H1 (cell line): ENCODE measurements around the gene NEMF. TPM values are rescaled to one million over a fixed set of nuclear protein-coding genes. Genes with fewer than 3 reads are reported as not detected.

ENCODE experiments used
- ATF3 ChIP-seq: IDR thresholded peaks from 2 replicates; pipeline ENCODE4 v1.6.1; 2011; ENCODE audit warnings: low read depth, mild to moderate bottlenecking, low read length; ENCODE audit not compliant: insufficient read depth
- BACH1 ChIP-seq: IDR thresholded peaks from 2 replicates; pipeline ENCODE4 v1.6.1; 2012; ENCODE audit warnings: low read length, improper control_type of control experiment
- CHD1 ChIP-seq: IDR thresholded peaks from 2 replicates; pipeline ENCODE4 v1.6.1; 2012; ENCODE audit warnings: low read depth, low read length, improper control_type of control experiment
- CHD2 ChIP-seq: IDR thresholded peaks from 2 replicates; pipeline ENCODE4 v1.6.1; 2012; ENCODE audit warnings: low read length, improper control_type of control experiment
- CTBP2 ChIP-seq: IDR thresholded peaks from 2 replicates; pipeline ENCODE4 v1.7.0; 2011; ENCODE audit warnings: borderline replicate concordance, mild to moderate bottlenecking, moderate library complexity, mixed read lengths, low read length; ENCODE audit not compliant: insufficient read depth, insufficient read length
- E2F6 ChIP-seq: IDR thresholded peaks from 2 replicates; pipeline ENCODE4 v1.6.1; 2012; ENCODE audit warnings: inconsistent platforms
- EP300 ChIP-seq, 2 experiments: IDR thresholded peaks; 1 replicate in 1 of 2; 2 replicates in 1 of 2; pipeline ENCODE4 v1.6.1; 2011 to 2012; ENCODE audit warnings: low read depth in 2 of 2, low read length in 2 of 2, mild to moderate bottlenecking in 2 of 2, borderline replicate concordance in 1 of 2, inconsistent platforms in 1 of 2, moderate library complexity in 1 of 2
- JUN ChIP-seq: IDR thresholded peaks from 2 replicates; pipeline ENCODE4 v1.6.1; 2011; ENCODE audit warnings: low read depth, mild to moderate bottlenecking, improper control_type of control experiment, low read length
- MAFK ChIP-seq: IDR thresholded peaks from 2 replicates; pipeline ENCODE4 v1.6.1; 2012; ENCODE audit warnings: low read depth, mild to moderate bottlenecking, improper control_type of control experiment, low read length
- MAX ChIP-seq: IDR thresholded peaks from 2 replicates; pipeline ENCODE4 v1.6.1; 2012; ENCODE audit warnings: inconsistent platforms
- NRF1 ChIP-seq: IDR thresholded peaks from 2 replicates; pipeline ENCODE4 v1.6.1; 2011; ENCODE audit warnings: mild to moderate bottlenecking, low read depth, low read length, improper control_type of control experiment
- POLR2AphosphoS5 ChIP-seq: IDR thresholded peaks from 2 replicates; pipeline ENCODE4 v1.6.1; 2011; ENCODE audit warnings: low read depth, low read length
- POU5F1 ChIP-seq: IDR thresholded peaks from 2 replicates; pipeline ENCODE4 v1.6.1; 2011; ENCODE audit warnings: low read depth, mild to moderate bottlenecking, low read length, moderate library complexity
- RAD21 ChIP-seq, 2 experiments: IDR thresholded peaks in 1 of 2; conservative IDR thresholded peaks in 1 of 2; 2 replicates each; pipeline ENCODE4 v1.6.1; 2011; ENCODE audit warnings: low read depth in 2 of 2, low read length in 2 of 2, improper control_type of control experiment in 1 of 2, inconsistent platforms in 1 of 2, mild to moderate bottlenecking in 1 of 2, moderate library complexity in 1 of 2
- RFX5 ChIP-seq: IDR thresholded peaks from 2 replicates; pipeline ENCODE4 v1.6.1; 2011; ENCODE audit warnings: low read depth, low read length, improper control_type of control experiment, borderline replicate concordance
- RNF2 ChIP-seq: fragments of 200-900, 300-1000 bp; sonication (generic); IDR thresholded peaks from 2 replicates; pipeline ENCODE4 v1.7.1; 2016; ENCODE audit warnings: borderline replicate concordance, low read depth, mild to moderate bottlenecking, antibody characterized with exemption, low read length; ENCODE audit not compliant: poor library complexity, severe bottlenecking; ENCODE audit errors: missing control alignments
- SIN3A ChIP-seq, 2 experiments: IDR thresholded peaks in 1 of 2; conservative IDR thresholded peaks in 1 of 2; 2 replicates each; pipeline ENCODE4 v1.6.1; 2011 to 2012; ENCODE audit warnings: low read length in 2 of 2, improper control_type of control experiment in 1 of 2, low read depth in 1 of 2, mild to moderate bottlenecking in 1 of 2
- SP1 ChIP-seq: IDR thresholded peaks from 2 replicates; pipeline ENCODE4 v1.6.1; 2011; ENCODE audit warnings: low read depth, low read length
- SP2 ChIP-seq: IDR thresholded peaks from 2 replicates; pipeline ENCODE4 v1.6.1; 2012; ENCODE audit warnings: mild to moderate bottlenecking, low read length, inconsistent platforms
- TAF7 ChIP-seq: optimal IDR thresholded peaks from 2 replicates; pipeline ENCODE3; 2011; ENCODE audit warnings: low read depth, mild to moderate bottlenecking, inconsistent platforms, low read length, moderate library complexity, borderline replicate concordance
- TCF12 ChIP-seq: IDR thresholded peaks from 2 replicates; pipeline ENCODE4 v1.6.1; 2011; ENCODE audit warnings: low read depth, mild to moderate bottlenecking, low read length
- YY1 ChIP-seq: IDR thresholded peaks from 2 replicates; pipeline ENCODE4 v1.6.1; 2011; ENCODE audit warnings: low read depth, mild to moderate bottlenecking, low read length
- polyA plus RNA-seq, 7 experiments: library from polyadenylated mRNA; depleted of rRNA in 3 of 7; stranded (reverse) in 5 of 7; unstranded in 2 of 7; fragments of >200 nt in 5 of 7; fragments of 200-250 nt in 2 of 7; gene quantifications; 1 replicate in 5 of 7; 2 replicates in 1 of 7; 4 replicates in 1 of 7; pipeline versions ENCODE4 v1.2.1 to v1.2.3, GENCODE V29; 2011 to 2013; ENCODE audit warnings: missing spikeins in 2 of 7, mixed read lengths in 2 of 7
- total RNA-seq: library from RNA; stranded (reverse); fragmentation: NEBNext Ultra II Directional; extraction: Animal tissue kit (Norgen Biotek cat#: 25700); gene quantifications from 2 replicates; pipeline ENCODE4 v1.2.1, GENCODE V29; 2021

Gene NEMF
- total and polyA plus RNA-seq, 2 of the 8 experiments (the other 6 are each of a cell fraction or from before 2014, with no cell fraction given), result 8.3 to 45.5 TPM

- no peak for TF ChIP-seq TCF12
- peak in 1 of 2 experiments; percentile 87; a peak in 2 of 4 replicates for TF ChIP-seq SIN3A (conservative IDR thresholded peaks at IDR 0.05 in 1 of 2, IDR thresholded peaks at IDR 0.05 in 1 of 2; ENCODE audit: low read depth in 1 of 2, low read length in 2 of 2)
- TF ChIP-seq JUN, result no peak
- peak; percentile 28; the same call in 1 of the 2 replicates for TF ChIP-seq YY1
- TF ChIP-seq POU5F1, result no peak
- TF ChIP-seq NRF1, result peak; percentile 42
- TF ChIP-seq CTBP2, result no peak
- TF ChIP-seq SP1, result no peak
- peak; percentile 80 for TF ChIP-seq E2F6
- peak; percentile 55 for TF ChIP-seq MAX
- no peak for TF ChIP-seq CHD1
- peak; percentile 22 for TF ChIP-seq TAF7
- no peak for TF ChIP-seq EP300 (IDR thresholded peaks at IDR 0.05; ENCODE audit: borderline replicate concordance in 1 of 2, low read depth in 2 of 2, low read length in 2 of 2)
- TF ChIP-seq RAD21 (IDR thresholded peaks at IDR 0.05 in 1 of 2, conservative IDR thresholded peaks at IDR 0.05 in 1 of 2; ENCODE audit: low read depth in 2 of 2, low read length in 2 of 2), result peak in 1 of 2 experiments; percentile 22; a peak in 1 of 4 replicates
- TF ChIP-seq RNF2, result no peak
- TF ChIP-seq BACH1, result no peak
- no peak for TF ChIP-seq MAFK
- peak; percentile 88 for TF ChIP-seq POLR2AphosphoS5
- TF ChIP-seq ATF3, result no peak
- no peak for TF ChIP-seq SP2
- no peak for TF ChIP-seq CHD2
- TF ChIP-seq RFX5, result no peak
Observed at GRCh38 chr14:49852301-49853157, at the start of gene NEMF (continued).
